ENCODE measurements around the gene CCDC120.

Gene CCDC120, protein sequence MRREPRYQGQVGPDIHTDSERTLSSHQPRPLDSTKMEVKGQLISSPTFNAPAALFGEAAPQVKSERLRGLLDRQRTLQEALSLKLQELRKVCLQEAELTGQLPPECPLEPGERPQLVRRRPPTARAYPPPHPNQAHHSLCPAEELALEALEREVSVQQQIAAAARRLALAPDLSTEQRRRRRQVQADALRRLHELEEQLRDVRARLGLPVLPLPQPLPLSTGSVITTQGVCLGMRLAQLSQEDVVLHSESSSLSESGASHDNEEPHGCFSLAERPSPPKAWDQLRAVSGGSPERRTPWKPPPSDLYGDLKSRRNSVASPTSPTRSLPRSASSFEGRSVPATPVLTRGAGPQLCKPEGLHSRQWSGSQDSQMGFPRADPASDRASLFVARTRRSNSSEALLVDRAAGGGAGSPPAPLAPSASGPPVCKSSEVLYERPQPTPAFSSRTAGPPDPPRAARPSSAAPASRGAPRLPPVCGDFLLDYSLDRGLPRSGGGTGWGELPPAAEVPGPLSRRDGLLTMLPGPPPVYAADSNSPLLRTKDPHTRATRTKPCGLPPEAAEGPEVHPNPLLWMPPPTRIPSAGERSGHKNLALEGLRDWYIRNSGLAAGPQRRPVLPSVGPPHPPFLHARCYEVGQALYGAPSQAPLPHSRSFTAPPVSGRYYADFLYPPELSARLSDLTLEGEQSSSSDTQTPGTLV

DNA sequence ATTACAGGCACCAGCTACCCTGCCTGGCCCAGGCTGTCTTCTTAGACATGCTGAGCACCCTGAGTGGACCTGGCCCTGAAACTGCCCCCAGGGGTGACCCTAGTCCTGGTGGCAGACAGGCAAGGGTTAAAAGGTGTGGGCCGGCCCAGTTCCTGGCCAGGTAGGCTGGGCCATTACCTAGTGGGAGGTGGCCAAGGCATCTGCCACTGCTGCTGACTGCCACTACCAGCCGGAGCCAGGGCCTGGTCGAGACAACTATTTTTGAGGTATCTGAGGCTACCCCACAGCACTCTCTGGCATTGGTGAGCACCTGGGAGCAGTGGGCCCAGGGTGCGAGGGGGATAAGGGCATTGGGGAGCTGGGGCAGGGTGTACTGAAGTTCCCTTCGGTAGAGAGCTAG lies at the start of gene CCDC120:
Gene CCDC120 (plus strand): TSS at position 206 of the 400 bp plus-strand sequence. CDS start 3,043 bp downstream, outside the sequence.
- no peak for DNase-seq (ENCODE audit: low read depth in 2 of 2)

DNA sequence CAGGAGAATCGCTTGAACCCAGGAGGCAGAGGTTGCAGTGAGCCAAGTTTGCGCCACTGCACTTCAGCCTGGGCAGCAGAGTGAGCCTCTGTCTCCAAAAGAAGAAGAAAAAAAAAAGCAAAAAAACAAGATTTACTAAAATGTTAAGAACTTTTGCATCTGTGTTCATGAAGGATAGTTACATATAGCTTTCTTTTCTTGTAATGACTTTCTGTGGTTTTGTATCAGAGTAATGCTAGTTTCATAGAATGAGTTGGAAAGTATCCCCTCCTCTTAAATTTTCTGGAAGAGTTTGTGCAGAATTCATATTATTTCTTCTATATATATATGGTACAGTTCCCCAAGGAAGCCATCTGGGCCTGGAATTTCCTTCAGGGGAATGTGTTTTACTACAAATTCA lies 39.7 kb upstream of the CCDC120 start:
- DNase-seq (ENCODE audit: low read depth in 2 of 2): no peak

DNA sequence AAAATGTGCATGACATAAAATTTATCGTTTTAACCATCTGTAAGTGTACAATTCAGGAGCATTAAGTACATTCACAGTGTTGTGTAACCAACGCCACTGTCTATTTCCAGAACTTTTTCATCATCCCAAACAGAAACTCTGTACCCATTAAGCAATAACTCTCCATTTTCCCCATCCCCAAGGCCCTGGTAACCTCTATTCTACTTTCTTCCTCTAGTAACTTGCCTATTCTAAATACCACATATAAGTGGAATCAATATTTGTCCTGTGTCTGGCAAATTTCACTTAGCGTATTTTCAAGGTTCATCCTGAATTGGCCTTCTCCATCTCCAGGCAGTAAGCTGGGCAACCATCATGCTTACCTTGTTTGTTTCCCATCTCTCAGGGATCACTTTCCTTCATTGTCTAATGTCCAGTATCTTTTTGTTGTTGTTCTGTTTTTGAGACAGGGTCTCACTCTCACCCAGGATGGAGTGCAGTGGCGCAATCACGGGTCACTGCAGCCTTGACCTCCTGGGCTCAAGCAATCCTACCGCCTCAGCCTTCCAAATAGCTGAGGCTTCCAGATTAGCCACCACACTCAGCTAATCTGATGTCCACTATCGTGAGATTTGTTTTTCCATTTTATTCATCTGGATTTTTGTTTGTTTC lies 39.1 kb upstream of the CCDC120 start:
- no peak for DNase-seq (ENCODE audit: low read depth in 2 of 2)

DNA sequence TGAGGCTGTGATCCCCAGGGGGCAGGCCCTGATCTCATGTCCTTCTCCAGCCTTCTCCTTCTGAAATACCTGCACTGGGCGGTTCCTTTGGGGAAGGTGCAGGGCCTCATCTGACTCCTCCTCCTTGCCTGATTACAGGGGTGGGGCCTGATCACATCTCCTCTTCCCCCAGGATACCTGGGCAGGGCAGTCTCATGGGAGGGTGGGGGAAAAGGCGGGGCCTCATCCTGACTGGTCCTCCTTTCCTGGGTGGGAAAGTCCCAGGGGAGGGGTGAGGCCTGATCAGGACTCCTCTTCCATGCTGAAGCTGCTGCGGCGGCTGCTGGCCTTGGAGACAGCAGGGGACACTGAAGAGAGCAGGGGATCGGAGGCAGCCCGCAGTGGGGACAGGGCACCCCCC lies 28.9 kb upstream of the CCDC120 start:
- no peak for DNase-seq (ENCODE audit: low read depth in 2 of 2)

DNA sequence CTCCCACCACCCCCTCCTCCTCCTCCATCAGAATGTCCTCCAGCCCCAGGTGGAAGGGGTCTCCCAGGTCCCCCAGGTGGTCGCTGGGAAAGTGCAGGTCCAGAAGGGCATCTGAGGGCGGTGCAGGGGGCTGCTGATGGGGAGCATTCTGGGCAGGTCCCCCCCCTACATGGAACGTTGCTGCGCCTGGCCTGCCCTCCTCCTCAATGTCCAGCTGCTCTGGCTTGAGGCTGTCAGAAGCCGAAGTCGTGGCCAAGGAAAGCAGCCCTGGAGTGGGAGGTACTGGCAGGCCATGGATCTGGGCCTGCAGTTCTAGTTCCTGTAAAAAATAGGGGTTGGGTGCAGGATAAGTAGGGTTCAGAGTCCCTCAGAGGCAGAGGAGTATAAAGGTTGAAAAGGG lies 28.5 kb upstream of the CCDC120 start:
- DNase-seq (ENCODE audit: low read depth in 2 of 2): no peak

DNA sequence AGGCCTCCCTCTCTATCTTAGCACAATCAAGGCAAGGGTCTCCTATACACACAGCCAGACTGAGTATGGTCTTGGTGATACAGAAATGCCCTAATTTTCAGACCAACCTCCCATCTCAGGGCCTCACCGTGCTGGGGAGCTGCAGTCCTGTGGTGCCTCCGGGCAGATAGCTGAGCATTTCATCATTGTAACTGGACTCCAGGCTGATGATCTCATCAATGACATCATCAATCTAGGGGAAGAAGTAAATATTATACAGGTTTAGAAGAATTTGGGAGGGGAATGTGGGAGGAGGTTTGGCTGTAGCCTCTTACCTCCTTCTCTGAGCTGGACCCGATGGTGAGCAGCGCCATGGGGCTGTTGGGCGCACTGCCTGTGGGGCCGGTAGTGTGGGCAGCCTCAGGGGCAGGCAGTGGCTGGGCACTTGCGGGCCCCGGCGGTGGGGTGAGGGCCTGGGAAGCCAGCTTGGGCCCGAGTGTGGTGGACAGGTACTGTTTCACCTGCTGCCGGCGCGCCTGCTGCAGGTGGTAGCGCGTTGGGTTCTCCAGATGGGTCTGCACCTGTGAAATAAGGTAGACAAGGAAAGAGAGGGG lies 20.8 kb upstream of the CCDC120 start:
- DNase-seq (ENCODE audit: low read depth in 2 of 2): no peak

DNA sequence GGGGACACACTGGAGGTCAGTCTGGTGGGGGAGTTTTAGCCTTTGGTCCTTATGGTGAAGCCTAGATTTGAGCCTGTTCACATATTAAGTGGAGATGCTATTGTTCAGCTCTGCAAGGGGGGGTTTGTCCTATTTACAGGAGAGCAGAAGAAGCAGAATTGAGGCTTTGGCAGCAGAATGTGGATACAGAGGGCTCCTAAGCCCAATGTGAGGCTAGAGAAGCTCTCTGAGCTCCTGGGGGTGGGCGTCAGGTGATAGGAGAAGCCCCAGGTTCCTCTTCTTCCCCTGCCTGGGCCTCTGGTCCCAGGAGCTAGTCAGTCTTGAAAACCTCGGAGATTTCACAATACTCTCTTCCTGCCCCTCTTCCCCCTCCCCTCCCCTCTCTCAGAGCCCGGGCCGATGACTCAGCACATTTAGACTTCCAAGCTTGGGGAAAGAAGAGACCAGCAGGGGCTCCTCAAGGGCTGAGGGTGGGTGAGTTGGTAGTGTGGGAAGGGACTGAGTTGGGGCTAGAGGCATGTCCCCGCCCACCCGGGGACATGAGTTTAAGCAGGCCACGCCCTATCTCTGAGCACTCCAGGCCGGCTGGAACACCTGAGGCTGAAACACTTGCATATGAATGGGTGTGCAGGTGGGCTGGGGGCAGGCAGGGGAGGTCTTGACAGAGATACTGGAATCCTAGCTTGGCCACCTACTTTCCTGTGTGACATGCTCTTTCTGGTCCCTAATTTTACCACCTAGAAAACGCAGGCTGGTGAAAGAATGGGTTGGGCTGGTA lies 19.0 kb upstream of the CCDC120 start:
- no peak for DNase-seq (ENCODE audit: low read depth in 2 of 2)

DNA sequence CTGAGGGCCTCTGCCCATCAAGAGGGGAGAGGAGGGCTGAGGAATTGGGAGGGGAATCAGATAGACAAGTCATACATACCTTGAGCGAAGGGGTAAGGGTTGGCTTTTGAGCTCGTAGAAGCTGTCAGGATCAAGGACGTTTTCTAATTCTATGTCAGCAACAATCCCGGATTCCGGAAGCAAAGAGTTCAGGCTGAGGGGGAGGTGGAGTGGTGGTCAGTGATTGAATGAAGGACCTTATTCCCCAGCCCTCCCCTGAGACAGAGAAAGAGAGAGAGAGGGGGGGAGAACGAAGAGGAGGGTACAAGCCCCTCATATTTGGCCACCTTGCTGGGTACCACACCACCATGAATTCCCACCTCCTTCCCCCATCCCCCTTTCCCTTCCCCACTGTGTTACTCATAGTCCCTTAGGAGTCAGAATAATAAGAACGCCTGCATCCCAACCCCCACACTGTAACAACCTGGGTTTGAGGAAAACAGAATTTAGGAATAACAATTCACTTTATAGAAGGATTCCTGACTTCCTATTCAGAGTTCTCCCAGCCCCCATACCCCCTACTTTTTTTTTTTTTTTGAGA lies 18.3 kb upstream of the CCDC120 start:
- DNase-seq (ENCODE audit: low read depth in 2 of 2): no peak

DNA sequence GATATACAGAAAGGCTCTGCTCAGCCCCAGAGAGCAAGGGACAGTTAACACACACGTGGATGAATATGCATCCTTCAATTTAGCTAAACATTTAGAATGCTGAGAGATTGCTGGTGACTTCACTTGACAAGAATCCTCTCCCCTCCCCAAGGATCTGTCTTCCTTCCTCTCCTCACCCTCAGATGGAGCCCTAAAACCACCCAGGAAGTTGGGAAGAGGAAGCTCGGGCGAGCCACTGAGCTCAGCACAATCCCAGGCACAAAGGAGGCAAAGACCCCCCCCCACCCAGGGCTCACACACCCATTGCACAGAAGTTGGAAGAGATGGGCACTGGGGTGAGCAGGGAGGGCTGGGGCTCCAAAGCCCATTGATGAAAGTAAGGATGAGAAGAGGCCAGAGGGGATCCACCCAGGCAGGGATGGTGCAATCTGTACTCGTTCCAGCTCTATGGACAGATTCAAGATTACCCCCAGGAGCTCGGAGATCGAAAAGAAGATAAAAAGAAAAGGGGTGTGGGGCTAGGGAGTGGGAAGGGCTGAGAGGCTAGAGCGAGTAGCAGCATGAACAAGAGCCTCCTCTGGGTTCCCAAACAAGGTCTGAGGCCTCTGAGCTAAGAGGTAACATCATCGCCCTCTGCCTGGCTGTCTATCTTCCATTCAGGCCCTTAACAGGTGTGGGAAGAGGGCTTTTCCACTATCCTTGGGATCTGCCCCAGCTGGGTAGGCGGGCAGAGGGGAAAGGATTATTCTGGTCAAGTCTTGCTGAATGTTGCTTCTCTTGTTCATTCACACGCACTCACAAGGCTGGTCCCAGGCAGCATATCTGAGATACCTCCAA lies 16.8 kb upstream of the CCDC120 start:
- DNase-seq (ENCODE audit: low read depth in 2 of 2): no peak

DNA sequence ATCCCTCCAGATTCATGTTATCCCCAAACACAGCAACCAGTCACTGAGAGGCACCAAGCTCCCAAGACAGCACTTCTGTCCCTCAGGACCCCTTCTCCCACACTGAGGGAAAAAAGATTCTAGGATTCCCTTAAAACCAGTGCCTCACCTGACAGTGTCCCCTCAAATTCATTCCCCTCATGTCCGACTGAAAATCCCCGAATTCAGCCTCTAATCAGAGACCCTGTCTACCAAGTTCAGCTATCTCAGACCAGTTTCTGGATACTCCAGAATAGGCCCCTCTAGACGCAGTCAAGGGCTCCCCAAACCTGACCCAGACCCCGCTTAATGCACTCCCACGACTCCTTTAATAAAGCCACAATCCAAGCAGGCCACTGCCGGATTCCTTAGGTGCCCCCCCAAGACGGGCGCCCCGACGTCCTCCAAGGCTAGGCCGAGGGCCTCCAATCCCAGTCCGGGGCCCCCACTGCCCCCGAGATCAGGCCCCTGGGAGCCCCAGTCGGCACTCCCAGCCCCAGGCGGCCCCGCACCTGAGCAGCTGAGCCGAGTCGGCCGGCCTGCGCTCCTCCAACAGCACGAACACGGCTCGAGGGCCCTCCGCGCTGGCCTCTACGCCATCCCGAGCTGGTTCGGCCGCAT lies 16.1 kb upstream of the CCDC120 start:
- DNase-seq (ENCODE audit: low read depth in 2 of 2): no peak

DNA sequence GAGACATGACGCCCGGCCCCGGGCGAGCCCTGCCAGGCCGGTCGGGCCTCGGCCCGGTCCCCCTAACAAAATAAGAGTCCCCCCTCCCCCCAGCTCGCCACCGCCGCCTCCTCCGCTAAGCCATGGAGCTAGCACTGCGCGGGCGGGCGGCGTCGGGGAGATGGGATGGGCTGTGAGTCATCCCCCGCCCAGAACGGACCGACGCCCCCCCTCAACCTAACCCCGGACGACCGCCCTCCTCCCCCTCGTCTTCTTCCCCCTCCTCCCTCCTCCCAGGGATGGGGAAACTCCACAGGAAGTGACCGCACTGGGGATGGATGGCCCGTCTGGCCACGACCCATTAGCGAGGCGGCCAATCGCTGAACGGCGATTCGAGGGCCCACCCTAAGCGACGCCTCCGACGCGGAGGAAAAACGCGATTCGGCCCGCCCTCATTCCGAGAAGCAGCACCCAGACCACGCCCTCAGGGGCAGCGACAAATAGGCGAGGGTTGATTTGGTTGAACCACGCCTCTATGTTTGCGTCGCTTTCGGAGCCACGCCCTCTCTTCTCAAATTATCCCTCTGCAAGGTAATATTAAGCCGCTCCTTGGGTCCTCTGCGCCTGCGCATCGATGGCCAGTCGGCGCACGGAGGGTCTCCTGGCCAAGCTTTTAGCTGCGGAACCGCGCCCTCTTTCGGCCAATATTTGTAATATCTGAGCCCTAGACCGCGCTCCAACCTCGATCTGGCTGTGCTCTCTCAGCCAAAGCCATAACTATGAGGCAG lies 15.4 kb upstream of the CCDC120 start, which contains the start of gene TFE3:
Gene TFE3 (minus strand): TSS at position 138 of the 767 bp plus-strand sequence. CDS start 131 bp downstream, at position 7.
- peak; percentile 84 to 86 for DNase-seq (ENCODE audit: low read depth in 2 of 2)

DNA sequence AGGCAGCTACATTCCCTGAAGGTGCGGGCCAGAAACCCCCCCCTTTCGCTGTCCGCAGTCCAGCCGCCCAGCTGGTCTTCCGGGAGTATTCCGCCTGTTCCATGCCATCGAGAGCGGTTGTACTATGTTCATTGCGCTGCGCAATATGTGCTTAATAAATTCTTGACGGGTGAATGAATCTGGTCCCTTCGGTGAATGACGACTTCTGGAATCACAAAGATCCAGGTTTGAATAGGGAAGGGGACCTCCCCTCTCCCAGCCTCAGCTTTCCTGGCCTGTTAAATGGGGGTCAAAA lies 14.9 kb upstream of the CCDC120 start:
- no peak for DNase-seq (ENCODE audit: low read depth in 2 of 2)

DNA sequence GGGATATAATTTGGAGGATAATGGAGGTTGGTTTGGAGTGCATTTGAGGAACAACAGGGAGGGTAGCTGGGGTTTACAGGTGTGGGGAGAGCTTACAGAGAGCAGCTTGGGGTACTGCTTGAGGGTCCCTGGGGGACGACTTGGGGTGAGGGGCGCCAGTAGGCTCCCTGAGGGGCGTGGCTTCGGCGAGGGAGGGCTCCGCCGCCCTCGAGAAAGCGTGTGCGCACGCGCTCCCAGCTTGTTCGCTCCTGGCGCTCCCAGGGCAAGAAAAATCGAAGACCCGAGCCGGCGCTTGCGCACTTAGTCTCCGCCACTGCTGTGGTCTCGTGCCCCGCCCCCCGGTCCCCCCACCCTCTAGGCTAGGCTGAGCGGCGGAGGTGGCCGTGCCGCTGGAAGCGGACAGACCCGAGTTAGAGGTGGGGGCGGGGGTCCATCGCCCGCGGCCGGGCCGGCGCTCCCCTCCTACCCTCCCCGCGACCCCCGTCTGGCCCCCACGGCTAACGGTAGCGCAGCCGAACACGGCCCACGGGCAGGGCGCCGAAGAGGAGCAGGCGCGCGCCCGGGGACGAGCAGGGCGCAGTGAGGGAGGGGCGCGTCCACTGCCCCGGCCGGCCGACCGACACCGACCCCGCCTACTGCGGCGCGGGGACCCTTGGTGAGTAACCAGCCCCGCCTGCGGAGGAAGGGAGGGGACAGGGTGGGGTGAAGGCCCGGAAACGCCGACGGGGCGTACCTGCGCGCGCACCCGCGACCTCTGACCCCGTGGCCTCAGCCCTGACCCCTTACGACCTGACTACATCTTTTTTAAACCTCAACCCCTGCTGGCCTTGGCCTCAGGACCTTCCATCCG lies 5.4 kb upstream of the CCDC120 start:
- DNase-seq (ENCODE audit: low read depth in 2 of 2): peak in 1 of 2 donors; percentile 31

DNA sequence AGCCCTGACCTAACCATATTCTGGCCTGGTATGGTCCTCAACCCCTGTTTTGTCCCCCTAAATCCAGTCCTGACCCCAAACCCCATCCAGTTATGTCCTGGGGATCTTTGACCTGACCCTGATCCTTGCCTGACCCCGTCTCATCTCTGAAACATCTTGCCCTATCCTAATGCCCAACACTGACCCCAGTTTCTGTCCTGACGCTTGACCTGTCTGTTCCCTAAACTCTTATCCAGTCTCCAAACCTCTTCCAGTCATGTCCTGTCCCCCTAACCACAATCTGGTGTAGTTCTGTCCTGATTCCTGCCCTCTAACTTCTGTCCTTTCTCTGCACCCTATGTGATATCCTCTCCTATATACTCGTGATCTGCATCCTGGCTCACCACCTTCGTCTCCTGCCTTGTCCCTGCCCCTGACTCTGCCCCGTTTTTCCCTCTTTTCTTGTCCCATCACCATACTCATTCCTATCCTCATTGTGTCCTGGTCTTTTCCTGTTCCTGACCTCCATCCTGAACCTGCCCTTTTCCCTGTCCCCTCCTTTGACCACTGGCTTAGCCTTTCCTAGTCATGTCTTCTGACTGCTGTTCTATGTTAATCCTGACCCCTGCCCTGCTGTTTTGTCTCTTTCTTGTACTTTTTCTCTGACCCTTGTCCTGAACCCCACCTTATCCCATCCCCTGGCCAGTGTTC lies 4.6 kb upstream of the CCDC120 start:
- DNase-seq (ENCODE audit: low read depth in 2 of 2): no peak

DNA sequence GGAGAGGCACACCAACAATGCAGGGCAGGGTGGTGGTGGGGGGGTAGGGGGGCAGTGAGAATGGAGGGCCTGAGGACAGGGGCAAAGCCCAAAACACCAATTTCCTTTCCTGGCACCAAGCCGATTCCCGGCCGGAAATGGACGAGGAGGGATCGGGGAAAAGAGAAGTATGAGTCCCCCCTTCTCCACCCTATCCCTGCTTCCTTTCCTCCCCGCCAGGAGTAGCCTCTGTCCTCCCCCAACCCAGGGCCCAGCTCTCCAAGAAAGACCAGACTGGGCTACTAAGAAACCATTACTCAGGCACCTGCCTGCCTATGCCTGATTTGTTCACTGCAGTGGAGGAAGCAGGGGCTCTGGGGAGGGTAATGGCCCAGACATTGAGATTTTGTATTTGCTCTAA lies 402 bp downstream of the CCDC120 start:
- DNase-seq (ENCODE audit: low read depth in 2 of 2): no peak

DNA sequence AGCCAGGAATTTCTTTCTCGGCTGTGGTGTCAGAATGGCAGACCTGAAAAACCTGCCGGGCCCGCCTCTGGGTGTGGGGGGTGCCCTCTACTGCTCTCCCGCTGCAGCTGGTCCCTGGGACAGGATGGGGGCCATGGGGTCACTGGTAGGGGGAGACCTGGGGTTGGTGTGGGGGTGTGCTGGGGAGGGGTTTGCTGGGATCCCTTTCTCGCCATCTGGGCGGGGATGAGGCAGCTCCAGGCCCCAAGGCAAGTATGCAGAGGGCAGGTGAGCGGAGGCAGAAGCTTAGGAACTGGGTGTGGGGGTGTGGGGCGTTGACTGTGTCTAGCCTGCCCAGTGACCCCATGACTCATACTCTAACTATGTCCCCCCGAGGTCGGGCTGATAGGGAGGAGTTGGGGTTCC lies 884 bp downstream of the CCDC120 start:
- DNase-seq (ENCODE audit: low read depth in 2 of 2): no peak

DNA sequence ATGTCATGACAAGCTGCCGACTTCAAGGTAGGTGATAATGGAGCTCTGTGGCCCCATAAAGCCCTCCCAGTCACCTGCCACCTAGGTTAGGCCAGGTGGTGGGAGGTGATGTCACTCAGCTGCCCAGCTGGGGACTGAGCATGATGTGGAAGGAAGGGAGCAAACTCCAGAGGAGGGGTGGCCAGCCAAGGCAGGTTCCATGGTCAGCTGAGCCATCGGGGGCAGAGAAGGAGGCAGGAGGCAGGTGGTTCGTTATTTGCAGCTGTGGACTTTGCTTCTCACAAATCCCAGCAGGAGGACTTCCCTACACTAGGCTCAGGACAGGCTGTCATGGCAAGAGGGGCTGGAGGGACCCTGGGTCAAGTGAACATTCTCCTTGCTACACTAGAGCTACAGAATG lies 2.1 kb downstream of the CCDC120 start:
- no peak for DNase-seq (ENCODE audit: low read depth in 2 of 2)

DNA sequence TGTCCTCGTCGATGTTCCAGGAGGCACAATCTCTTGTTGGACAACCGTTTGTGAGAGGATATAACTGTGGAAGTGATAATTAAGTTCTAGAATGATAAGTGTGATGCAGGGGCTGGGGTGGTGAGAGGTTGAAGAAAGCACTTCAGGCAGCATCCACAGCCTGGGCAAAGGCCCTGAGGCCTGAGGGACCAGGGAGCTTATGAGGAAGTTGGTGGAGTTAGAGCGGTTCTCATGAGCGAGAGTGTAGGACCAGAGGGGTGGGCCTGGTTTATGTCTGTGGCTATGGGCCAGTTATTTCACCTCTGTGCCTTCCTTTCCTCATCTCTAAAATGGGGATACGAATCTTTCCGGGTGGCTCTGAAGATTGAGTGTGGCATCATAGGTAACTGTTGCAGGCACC lies 2.7 kb downstream of the CCDC120 start:
- no peak for DNase-seq (ENCODE audit: low read depth in 2 of 2)

All from stimulated activated CD8-positive, alpha-beta memory T cell treated with anti-CD3 and anti-CD28 coated beads, Interleukin-7, amount 100 ng/mL, for 1 hour (primary cell).